H1 (cell line): ENCODE data around the gene OLFML2B. TPM values are rescaled to one million over a fixed set of nuclear protein-coding genes. Genes with fewer than 3 reads are reported as not detected.

ENCODE experiments used
- BRCA1 ChIP-seq: IDR thresholded peaks from 2 replicates; pipeline ENCODE4 v1.6.1; 2012; ENCODE audit warnings: low read depth, low read length, improper control_type of control experiment
- CHD7 ChIP-seq: fragments of 300-600 bp; sonication (generic); IDR thresholded peaks from 2 replicates; pipeline ENCODE4 v1.7.1; 2012; ENCODE audit warnings: low read length, moderate library complexity, mild to moderate bottlenecking, inconsistent platforms; ENCODE audit not compliant: insufficient replicate concordance
- CTBP2 ChIP-seq: IDR thresholded peaks from 2 replicates; pipeline ENCODE4 v1.7.0; 2011; ENCODE audit warnings: borderline replicate concordance, mild to moderate bottlenecking, moderate library complexity, mixed read lengths, low read length; ENCODE audit not compliant: insufficient read depth, insufficient read length
- CTCF ChIP-seq, 3 experiments: IDR thresholded peaks; 1 replicate in 2 of 3; 2 replicates in 1 of 3; pipeline versions ENCODE4 v1.5.1 to v1.6.1; 2011; ENCODE audit warnings: low read length in 3 of 3, mild to moderate bottlenecking in 3 of 3, inconsistent platforms in 2 of 3, low read depth in 1 of 3, moderate library complexity in 1 of 3; ENCODE audit not compliant: insufficient read depth in 1 of 3; ENCODE audit errors: control extremely low read depth in 1 of 3
- FOSL1 ChIP-seq: IDR thresholded peaks from 2 replicates; pipeline ENCODE4 v1.6.1; 2011; ENCODE audit warnings: mild to moderate bottlenecking, low read depth, low read length, moderate library complexity; ENCODE audit not compliant: insufficient read depth
- HDAC6 ChIP-seq: IDR thresholded peaks from one replicate; pipeline ENCODE4 v1.7.1; 2012; ENCODE audit warnings: low read depth, mild to moderate bottlenecking, inconsistent platforms, low read length, moderate library complexity
- RXRA ChIP-seq: IDR thresholded peaks from 2 replicates; pipeline ENCODE4 v1.6.1; 2011; ENCODE audit warnings: low read depth, mild to moderate bottlenecking, low read length, moderate library complexity; ENCODE audit not compliant: insufficient read depth
- SIRT6 ChIP-seq: IDR thresholded peaks from one replicate; pipeline ENCODE4 v1.7.1; 2012; ENCODE audit warnings: low read length, inconsistent platforms
- TEAD4 ChIP-seq: IDR thresholded peaks from 2 replicates; pipeline ENCODE4 v1.6.1; 2012; ENCODE audit warnings: low read depth, low read length, inconsistent platforms, mixed read lengths
- polyA plus RNA-seq, 7 experiments: library from polyadenylated mRNA; depleted of rRNA in 3 of 7; stranded (reverse) in 5 of 7; unstranded in 2 of 7; fragments of >200 nt in 5 of 7; fragments of 200-250 nt in 2 of 7; gene quantifications; 1 replicate in 5 of 7; 2 replicates in 1 of 7; 4 replicates in 1 of 7; pipeline versions ENCODE4 v1.2.1 to v1.2.3, GENCODE V29; 2011 to 2013; ENCODE audit warnings: missing spikeins in 2 of 7, mixed read lengths in 2 of 7
- total RNA-seq: library from RNA; stranded (reverse); fragmentation: NEBNext Ultra II Directional; extraction: Animal tissue kit (Norgen Biotek cat#: 25700); gene quantifications from 2 replicates; pipeline ENCODE4 v1.2.1, GENCODE V29; 2021

OLFML2B gene
- total and polyA plus RNA-seq, 2 of the 8 experiments (the other 6 are each of a cell fraction or from before 2014, with no cell fraction given): 6.5 to 10.4 TPM

- no peak for TF ChIP-seq CHD7
- TF ChIP-seq CTCF (IDR thresholded peaks at IDR 0.05; ENCODE audit: control extremely low read depth in 1 of 3, insufficient read depth in 1 of 3, low read depth in 1 of 3, low read length in 3 of 3): no peak
- no peak for TF ChIP-seq HDAC6
- TF ChIP-seq BRCA1: no peak
- TF ChIP-seq CTBP2: no peak
- TF ChIP-seq RXRA: no peak
- no peak for TF ChIP-seq TEAD4
- no peak for TF ChIP-seq FOSL1
- no peak for TF ChIP-seq SIRT6
Measured at GRCh38 chr1:161989786-161990185, 33.9 kb downstream of the OLFML2B start (continued).
